NCI-H1417 treated with DMSO at 0.1 percent for 48 hours (cell line): ENCODE results near the gene ZG16B.

Source experiments
- DNase-seq: peaks from one replicate; lab custom pipeline; 2025; lab: John Stamatoyannopoulos, UW

The ZG16B gene

GRCh38 chr16:2806286-2806685, 23.8 kb upstream of the ZG16B start:
- DNase-seq: no peak

DNA sequence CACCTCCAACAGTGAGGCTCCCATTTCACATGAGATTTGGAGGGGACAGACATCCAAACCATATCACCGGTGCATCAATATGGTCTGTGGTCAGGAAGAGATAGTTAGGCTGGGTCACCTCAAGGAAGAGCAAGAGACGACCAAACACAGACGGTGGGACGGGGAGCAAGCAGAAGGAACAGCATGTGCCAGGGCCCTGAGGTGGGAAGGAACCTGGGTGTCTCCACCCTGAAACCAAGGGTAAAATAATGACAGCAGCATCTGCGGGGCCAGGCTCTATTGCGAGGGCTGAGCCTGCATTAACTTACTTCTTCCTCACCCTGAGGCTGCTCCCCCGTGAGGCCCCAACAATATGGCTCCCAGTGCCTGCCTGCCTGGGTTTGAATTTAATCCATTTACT, 21.9 kb upstream of the ZG16B start:
- no peak for DNase-seq

DNA sequence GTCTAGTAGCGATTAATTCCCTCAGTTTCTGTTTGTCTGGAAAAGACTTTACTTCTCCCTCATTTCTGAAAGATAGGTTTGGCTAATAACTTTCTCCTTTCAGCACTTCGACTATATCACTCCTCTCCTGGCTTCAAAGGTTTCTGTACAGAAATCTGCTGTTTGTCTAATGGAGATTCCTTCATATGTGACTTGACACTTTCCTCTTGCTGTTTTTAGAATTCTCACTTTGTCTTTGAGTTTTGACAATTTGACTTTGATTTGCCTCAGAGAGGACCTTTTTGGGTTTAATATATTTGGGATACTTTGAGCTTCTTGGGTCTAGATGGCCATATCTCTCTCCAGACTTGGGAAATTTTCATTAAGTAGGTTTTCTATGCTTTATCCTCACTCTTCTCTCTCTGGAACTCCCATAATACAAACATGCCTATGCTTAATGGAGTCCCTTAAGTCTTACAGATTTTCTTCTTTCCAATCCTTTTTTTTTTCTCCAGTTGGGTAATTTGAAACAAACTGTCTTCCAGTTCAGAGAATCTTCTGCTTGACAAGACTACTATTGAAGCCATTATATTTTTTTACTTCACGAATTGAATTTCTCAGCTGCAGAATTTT, 20.8 kb upstream of the ZG16B start:
- DNase-seq: no peak

DNA sequence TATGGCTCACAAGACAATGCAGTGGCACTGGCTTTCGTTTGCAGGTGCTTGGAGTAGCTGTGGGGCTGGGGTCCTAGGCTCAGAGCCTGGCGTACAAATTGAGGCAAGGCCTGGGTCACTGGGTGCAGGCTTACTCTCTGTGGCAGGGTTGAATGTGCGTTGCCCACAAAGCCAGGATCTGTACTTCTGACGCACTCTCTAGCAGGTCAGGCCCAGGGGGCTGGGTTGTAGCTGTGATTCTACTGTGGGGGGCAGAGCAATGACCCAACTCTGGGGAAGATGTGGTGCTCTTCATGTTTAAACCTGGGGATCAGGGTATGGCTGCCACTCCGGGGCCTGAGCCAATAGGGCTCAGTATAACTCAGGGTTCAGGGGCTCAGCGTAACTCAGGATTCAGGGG, 19.5 kb upstream of the ZG16B start:
- no peak for DNase-seq

DNA sequence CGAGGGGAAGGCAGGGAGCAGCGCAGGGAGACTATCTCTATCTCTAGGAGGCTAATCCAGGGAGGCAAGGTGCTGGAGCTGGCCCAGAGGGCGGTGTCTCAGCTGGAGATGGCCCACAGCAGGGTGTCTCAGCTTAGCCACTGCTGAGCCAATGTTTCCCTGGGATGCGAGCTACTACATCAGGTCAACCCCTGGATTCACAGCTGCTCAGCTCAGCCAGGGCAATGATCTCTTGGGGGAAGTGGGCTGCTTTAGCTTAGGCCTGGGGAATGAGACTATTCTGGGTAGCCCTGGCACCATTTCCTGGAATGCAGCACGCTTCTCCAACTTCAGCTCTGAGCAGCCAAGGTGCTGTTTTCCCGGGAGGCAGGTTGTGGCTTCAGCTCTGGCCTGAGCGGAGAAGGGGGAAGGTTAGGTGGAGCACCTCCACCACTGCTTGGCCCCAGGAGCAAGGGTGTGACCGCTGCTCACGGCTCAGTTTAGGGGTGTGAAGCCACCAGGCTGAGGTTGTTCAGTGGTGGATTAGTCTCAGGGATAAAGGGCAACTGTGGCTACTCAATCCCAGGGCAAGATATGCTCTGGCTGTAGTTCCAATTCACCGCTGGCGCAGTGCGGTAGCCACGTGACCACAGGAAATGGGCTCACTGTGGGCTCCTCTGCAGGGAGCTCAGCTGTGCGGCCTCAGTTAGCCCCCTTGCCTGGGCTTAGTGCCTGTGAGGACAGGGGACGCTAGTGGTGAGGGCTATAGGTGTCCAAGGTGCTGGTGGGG, 18.2 kb upstream of the ZG16B start:
- DNase-seq: no peak

GRCh38 chr16:2813771-2814221, 16.3 kb upstream of the ZG16B start:
- no peak for DNase-seq

- DNase-seq: no peak
These were observed 15.4 kb upstream of the ZG16B start for GRCh38 chr16:2814551-2815298.

DNA sequence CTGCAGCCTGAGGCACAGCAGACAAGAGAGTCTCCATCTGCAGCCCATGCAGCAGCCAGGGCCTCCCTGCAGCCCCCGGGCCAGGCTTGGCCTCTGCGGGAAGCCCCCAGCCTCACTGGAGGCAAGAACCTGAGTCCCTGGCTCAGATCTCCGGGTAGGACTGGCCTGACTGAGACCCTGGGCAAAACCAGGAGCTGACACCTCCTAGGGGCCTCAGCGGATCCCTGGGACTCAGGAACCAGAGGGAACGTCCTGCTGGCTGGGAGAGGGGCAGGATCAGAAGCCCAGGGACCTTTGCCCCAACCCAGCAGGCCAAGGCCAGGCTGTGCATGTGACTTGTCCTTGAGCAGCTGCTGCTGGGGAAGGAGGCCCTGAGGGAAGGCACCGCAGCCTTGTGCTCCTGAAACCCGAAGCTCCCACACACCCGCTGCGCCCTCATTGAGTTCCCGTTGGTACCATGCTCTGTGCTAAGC, 14.8 kb upstream of the ZG16B start:
- DNase-seq: no peak

DNA sequence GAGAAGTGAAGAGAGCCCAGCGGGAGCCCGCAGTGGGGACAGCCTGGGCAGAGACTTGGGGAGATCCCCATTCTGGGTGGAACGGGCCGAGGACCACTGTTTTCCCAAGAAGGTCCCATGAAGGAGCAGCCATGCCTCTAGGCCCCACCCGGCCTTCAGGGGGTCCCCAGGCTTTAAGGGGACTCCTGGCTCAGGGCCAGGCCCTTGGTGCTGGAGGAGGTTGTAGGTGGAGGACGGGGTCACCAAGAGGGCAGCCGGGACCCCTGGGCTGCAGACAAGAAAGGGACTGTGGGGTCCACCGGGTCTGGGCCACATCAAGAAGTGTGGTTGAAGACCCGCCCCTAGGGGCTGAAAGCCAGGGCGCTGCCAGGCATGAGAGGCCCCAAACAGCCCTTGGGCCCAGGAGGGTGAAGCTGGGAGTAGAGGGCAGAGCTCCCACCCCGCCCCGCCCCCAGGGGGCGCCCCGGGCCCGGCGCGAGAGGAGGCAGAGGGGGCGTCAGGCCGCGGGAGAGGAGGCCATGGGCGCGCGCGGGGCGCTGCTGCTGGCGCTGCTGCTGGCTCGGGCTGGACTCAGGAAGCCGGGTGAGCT, 13.3 kb upstream of the ZG16B start, which contains the start of gene PRSS21:
TSS of gene PRSS21 (plus strand) at position 487 of the 589 bp plus-strand sequence. CDS start at position 519, 32 bp downstream.
- DNase-seq: no peak

- no peak for DNase-seq
These were observed 12.5 kb upstream of the ZG16B start for GRCh38 chr16:2817340-2818271.

- DNase-seq: no peak
These were observed 11.7 kb upstream of the ZG16B start for GRCh38 chr16:2818272-2818876.

DNA sequence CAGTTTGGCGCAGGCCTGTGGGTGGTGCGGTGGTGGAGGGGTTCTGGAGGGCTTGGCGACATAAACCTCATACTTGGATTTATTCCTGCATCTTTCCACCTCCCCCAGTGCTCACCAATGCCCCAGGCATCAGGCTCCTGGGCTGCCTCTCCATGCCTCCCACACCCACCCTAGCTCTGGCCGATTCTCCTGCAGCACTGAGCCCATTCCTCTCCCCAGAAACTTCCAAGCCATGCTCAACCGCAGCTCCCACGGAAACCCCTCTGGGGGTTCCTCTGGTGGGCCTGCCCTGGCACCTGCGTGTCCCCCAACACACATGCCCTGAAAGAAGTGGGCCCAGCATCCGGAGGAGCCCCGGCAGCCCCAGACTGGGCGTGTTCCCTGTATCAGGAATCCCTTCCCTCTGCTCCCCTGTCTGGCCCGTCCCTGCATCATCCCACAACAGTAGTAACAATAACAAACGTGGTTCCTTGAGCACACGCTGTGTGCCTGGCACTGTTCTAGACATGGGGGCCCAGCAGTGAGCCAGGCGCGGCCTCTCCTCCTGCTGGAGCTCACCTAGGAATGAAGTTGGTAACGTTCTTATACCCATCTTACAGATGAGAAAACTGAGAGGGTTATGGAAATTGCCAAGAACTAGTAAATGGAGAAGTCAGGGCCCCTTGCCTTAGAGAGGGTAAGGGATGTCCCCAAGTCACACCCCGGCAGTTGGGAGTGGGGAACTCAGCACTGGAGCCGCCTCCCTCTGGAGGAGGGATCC, 10.7 kb upstream of the ZG16B start:
- no peak for DNase-seq

- no peak for DNase-seq
These were observed 9.9 kb upstream of the ZG16B start for GRCh38 chr16:2819939-2820835.

DNA sequence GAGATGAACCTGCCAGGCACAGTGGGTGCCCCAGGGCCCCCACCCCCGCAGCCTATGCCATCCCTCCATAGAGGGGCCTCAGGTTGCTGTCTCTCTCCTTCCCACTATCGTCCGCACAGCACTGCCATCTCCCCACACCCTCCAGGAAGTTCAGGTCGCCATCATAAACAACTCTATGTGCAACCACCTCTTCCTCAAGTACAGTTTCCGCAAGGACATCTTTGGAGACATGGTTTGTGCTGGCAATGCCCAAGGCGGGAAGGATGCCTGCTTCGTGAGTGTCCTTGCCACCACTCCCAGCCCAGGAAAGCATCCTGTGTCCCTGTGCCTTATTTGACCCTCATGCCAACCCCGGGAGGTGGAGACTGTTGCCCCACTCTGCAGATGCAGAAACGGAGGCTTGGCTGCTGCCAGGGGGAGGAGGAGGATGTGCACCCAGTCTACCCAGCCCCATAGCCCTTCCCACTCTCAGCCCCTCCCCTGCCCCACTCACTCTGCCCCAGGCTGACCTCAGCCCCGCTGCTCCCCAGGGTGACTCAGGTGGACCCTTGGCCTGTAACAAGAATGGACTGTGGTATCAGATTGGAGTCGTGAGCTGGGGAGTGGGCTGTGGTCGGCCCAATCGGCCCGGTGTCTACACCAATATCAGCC, 9.1 kb upstream of the ZG16B start:
- DNase-seq: no peak

DNA sequence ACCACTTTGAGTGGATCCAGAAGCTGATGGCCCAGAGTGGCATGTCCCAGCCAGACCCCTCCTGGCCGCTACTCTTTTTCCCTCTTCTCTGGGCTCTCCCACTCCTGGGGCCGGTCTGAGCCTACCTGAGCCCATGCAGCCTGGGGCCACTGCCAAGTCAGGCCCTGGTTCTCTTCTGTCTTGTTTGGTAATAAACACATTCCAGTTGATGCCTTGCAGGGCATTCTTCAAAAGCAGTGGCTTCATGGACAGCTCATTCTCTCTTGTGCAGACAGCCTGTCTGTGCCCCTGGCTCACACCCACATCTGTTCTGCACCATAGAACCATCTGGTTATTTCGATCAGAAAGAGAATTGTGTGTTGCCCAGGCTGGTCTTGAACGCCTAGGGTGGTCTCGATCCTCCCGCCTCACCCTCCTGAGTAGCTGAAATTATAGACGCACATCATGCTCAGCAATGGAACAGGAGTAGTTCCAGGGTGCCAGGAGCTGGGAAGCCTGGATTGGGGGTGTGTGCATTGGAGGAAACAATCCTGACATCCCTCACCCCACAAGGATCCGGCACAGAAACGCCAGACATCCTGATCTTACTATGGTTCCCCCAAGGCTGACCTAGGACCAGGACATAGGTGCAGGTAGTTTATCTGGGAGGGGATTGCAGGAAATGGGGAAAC, 8.5 kb upstream of the ZG16B start:
- DNase-seq: no peak

- no peak for DNase-seq
These were observed 8.0 kb upstream of the ZG16B start for GRCh38 chr16:2822158-2822495.

GRCh38 chr16:2822496-2822895, 7.6 kb upstream of the ZG16B start:
- no peak for DNase-seq

- DNase-seq: no peak
These were observed 5.5 kb upstream of the ZG16B start for GRCh38 chr16:2824626-2825025.
